Muscle of leg (tissue), 9 donors: ENCODE results near the gene EMB. TPM values are rescaled to one million over a fixed set of nuclear protein-coding genes. Genes with fewer than 3 reads are reported as not detected.

ENCODE experiments used
- polyA plus RNA-seq, 8 donors: library from polyadenylated mRNA; unstranded; fragments of 120-200 nt; gene quantifications; one replicate each; pipeline versions ENCODE4 v1.2.1 to v1.2.3, GENCODE V29; 2013; ENCODE audit warnings: inconsistent platforms in 1 of 8, low replicate concordance in 1 of 8; ENCODE audit not compliant: insufficient read length in 8 of 8, insufficient read depth in 1 of 8
- total RNA-seq: library from RNA; stranded (reverse); fragments of 120-200 nt; gene quantifications from one replicate; pipeline ENCODE4 v1.2.4, GENCODE V29; 2013

Gene EMB
- total and polyA plus RNA-seq, 9 donors, result 2.3 to 5.9 (median 3.2) TPM

Other genes with a start within 250 kb of the EMB start
- 5.7 TPM for gene PARP8, start 225.3 kb upstream of the EMB start, total RNA-seq
- 10 to 100 TPM in 2 of 8 donors, 1 to 10 TPM in 6; 6.2 to 12.5 (median 7.7) TPM for gene PARP8, start 225.3 kb upstream of the EMB start, polyA plus RNA-seq